K562 (cell line): ENCODE measurements around the gene CDKN2C. TPM values are rescaled to one million over a fixed set of nuclear protein-coding genes. Genes with fewer than 3 reads are reported as not detected.
A peak's percentile ranks its signal among the peaks of the same experiment; 100 is the strongest.

Source experiments
- CBX3 ChIP-seq, 2 experiments: IDR thresholded peaks; 1 replicate in 1 of 2; 2 replicates in 1 of 2; pipeline ENCODE4 v1.6.1; 2012; ENCODE audit warnings: inconsistent platforms in 2 of 2, low read length in 2 of 2, borderline replicate concordance in 1 of 2, control low read depth in 1 of 2
- E2F3 ChIP-seq: fragments of 250-450 bp; sonication (Bioruptor Pico); IDR thresholded peaks from 2 replicates; pipeline ENCODE4 v1.4.0; 2020; ENCODE audit warnings: mild to moderate bottlenecking
- PURB ChIP-seq: sonication (generic); formaldehyde crosslinking; IDR thresholded peaks from 2 replicates; pipeline ENCODE4 v1.9.0; 2021; ENCODE audit warnings: low read depth, mild to moderate bottlenecking, missing genetic modification reagents
- RAD51 ChIP-seq: fragments of 450-650 bp; IDR thresholded peaks from 2 replicates; pipeline ENCODE4 v1.7.1; 2016; ENCODE audit warnings: low read depth, mild to moderate bottlenecking, borderline replicate concordance
- SMARCC2 ChIP-seq: fragments of 450-650 bp; IDR thresholded peaks from 2 replicates; pipeline ENCODE4 v1.6.1; 2017; ENCODE audit warnings: antibody characterized with exemption, moderate library complexity, mild to moderate bottlenecking, low read depth
- polyA plus RNA-seq, 8 experiments: library from polyadenylated mRNA; depleted of rRNA in 4 of 8; stranded (reverse) in 5 of 8; unstranded in 3 of 8; fragments of >200 nt; fragmentation: Nextera tagmentation in 2 of 8; fragmentation: Illumina TruSeq in 1 of 8; extraction: Ambion mirVana in 2 of 8; extraction: Trizol in 1 of 8; gene quantifications; 2 replicates each; pipeline versions ENCODE4 v1.2.1 to v1.2.3, GENCODE V29; 2011 to 2014; ENCODE audit warnings: inconsistent platforms in 1 of 8, missing spikeins in 1 of 8
- total RNA-seq, 7 experiments: library from RNA; depleted of rRNA in 6 of 7; stranded (reverse); fragments of >200 nt in 6 of 7; fragmentation: Illumina TruSeq in 2 of 7; extraction: Trizol in 2 of 7; gene quantifications; 2 replicates each; pipeline versions ENCODE4 v1.2.1 to v1.2.3, GENCODE V29; 2011 to 2021; ENCODE audit warnings: low replicate concordance in 1 of 7
- TF ChIP-seq, protein P1 (sequence below): fragments of 450-650 bp; IDR thresholded peaks from one replicate; pipeline ENCODE4 v1.6.1; 2018; ENCODE audit warnings: mild to moderate bottlenecking, moderate library complexity; ENCODE audit not compliant: partially characterized antibody
- TF ChIP-seq, protein P2 (sequence below): fragments of 450-650 bp; IDR thresholded peaks from 2 replicates; pipeline ENCODE4 v1.6.1; 2016; ENCODE audit warnings: missing biosample characterization, missing genetic modification characterization
- TF ChIP-seq, protein P3 (sequence below): fragments of 450-650 bp; IDR thresholded peaks from 2 replicates; pipeline ENCODE4 v1.6.1; 2016; ENCODE audit warnings: borderline replicate concordance
- TF ChIP-seq, protein P4 (sequence below): fragments of 250-450 bp; sonication (Bioruptor Pico); IDR thresholded peaks from 2 replicates; pipeline ENCODE4 v1.4.0; 2020; ENCODE audit warnings: mild to moderate bottlenecking, moderate library complexity
- TF ChIP-seq, protein P5 (sequence below): sonication (generic); formaldehyde crosslinking; IDR thresholded peaks from 2 replicates; pipeline ENCODE4 v1.8.1; 2023; ENCODE audit warnings: missing genetic modification reagents, mild to moderate bottlenecking, borderline replicate concordance
- TF ChIP-seq, protein P6 (sequence below): sonication (generic); formaldehyde crosslinking; IDR thresholded peaks from 2 replicates; pipeline ENCODE4 v1.8.0; 2022; ENCODE audit warnings: mild to moderate bottlenecking, missing genetic modification reagents

The CDKN2C gene
- total and polyA plus RNA-seq, 9 of the 15 experiments (the other 6 are each of a cell fraction or from before 2014, with no cell fraction given): 11.9 to 74.3 (median 45.9) TPM

DNA sequence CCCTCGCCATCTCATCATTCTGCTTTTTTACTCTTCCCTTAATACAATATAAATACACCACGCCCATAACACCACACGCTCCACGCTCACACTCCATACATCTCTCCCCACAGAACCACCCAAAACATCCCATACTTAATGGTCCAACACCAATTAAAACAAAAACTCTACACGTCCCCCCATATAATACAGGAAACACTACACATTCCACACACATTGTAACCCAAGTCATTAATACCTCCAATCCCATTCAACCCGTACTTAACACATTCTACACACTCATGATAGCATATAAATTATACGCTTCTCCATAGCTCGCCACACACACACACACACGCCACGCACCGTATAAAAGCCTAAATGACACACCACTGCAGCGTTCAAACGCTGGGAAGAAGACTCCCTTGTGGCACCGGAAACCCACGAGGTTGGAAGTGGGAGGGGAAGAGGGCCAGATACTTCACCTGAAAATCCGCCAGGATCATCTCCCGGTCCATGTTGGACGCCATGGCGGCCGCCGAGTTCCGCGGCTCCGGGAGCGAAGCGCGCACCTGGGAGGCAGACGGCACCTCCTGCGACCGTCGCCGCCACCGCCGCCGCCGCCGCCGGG, 10.6 kb upstream of the CDKN2C start (continued):
- TF ChIP-seq E2F3 (CRISPR knock-in tag) (no peak), PURB (CRISPR knock-in tag) (no peak), CBX3 (IDR thresholded peaks at IDR 0.05; ENCODE audit: borderline replicate concordance in 1 of 2, low read length in 2 of 2) (no peak), SMARCC2 (no peak), RAD51 (no peak)
- TF ChIP-seq, protein P1, sequence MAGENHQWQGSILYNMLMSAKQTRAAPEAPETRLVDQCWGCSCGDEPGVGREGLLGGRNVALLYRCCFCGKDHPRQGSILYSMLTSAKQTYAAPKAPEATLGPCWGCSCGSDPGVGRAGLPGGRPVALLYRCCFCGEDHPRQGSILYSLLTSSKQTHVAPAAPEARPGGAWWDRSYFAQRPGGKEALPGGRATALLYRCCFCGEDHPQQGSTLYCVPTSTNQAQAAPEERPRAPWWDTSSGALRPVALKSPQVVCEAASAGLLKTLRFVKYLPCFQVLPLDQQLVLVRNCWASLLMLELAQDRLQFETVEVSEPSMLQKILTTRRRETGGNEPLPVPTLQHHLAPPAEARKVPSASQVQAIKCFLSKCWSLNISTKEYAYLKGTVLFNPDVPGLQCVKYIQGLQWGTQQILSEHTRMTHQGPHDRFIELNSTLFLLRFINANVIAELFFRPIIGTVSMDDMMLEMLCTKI: no peak
- TF ChIP-seq, protein P2, sequence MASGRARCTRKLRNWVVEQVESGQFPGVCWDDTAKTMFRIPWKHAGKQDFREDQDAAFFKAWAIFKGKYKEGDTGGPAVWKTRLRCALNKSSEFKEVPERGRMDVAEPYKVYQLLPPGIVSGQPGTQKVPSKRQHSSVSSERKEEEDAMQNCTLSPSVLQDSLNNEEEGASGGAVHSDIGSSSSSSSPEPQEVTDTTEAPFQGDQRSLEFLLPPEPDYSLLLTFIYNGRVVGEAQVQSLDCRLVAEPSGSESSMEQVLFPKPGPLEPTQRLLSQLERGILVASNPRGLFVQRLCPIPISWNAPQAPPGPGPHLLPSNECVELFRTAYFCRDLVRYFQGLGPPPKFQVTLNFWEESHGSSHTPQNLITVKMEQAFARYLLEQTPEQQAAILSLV (tag): no peak
- TF ChIP-seq, protein P3, sequence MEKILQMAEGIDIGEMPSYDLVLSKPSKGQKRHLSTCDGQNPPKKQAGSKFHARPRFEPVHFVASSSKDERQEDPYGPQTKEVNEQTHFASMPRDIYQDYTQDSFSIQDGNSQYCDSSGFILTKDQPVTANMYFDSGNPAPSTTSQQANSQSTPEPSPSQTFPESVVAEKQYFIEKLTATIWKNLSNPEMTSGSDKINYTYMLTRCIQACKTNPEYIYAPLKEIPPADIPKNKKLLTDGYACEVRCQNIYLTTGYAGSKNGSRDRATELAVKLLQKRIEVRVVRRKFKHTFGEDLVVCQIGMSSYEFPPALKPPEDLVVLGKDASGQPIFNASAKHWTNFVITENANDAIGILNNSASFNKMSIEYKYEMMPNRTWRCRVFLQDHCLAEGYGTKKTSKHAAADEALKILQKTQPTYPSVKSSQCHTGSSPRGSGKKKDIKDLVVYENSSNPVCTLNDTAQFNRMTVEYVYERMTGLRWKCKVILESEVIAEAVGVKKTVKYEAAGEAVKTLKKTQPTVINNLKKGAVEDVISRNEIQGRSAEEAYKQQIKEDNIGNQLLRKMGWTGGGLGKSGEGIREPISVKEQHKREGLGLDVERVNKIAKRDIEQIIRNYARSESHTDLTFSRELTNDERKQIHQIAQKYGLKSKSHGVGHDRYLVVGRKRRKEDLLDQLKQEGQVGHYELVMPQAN: peak; percentile 96
- TF ChIP-seq, protein P4, sequence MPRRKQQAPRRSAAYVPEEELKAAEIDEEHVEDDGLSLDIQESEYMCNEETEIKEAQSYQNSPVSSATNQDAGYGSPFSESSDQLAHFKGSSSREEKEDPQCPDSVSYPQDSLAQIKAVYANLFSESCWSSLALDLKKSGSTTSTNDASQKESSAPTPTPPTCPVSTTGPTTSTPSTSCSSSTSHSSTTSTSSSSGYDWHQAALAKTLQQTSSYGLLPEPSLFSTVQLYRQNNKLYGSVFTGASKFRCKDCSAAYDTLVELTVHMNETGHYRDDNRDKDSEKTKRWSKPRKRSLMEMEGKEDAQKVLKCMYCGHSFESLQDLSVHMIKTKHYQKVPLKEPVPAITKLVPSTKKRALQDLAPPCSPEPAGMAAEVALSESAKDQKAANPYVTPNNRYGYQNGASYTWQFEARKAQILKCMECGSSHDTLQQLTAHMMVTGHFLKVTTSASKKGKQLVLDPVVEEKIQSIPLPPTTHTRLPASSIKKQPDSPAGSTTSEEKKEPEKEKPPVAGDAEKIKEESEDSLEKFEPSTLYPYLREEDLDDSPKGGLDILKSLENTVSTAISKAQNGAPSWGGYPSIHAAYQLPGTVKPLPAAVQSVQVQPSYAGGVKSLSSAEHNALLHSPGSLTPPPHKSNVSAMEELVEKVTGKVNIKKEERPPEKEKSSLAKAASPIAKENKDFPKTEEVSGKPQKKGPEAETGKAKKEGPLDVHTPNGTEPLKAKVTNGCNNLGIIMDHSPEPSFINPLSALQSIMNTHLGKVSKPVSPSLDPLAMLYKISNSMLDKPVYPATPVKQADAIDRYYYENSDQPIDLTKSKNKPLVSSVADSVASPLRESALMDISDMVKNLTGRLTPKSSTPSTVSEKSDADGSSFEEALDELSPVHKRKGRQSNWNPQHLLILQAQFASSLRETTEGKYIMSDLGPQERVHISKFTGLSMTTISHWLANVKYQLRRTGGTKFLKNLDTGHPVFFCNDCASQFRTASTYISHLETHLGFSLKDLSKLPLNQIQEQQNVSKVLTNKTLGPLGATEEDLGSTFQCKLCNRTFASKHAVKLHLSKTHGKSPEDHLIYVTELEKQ (CRISPR knock-in tag): 0 out of 2 replicates have a peak, but pooled peaks have one; percentile 24
- TF ChIP-seq, protein P5, sequence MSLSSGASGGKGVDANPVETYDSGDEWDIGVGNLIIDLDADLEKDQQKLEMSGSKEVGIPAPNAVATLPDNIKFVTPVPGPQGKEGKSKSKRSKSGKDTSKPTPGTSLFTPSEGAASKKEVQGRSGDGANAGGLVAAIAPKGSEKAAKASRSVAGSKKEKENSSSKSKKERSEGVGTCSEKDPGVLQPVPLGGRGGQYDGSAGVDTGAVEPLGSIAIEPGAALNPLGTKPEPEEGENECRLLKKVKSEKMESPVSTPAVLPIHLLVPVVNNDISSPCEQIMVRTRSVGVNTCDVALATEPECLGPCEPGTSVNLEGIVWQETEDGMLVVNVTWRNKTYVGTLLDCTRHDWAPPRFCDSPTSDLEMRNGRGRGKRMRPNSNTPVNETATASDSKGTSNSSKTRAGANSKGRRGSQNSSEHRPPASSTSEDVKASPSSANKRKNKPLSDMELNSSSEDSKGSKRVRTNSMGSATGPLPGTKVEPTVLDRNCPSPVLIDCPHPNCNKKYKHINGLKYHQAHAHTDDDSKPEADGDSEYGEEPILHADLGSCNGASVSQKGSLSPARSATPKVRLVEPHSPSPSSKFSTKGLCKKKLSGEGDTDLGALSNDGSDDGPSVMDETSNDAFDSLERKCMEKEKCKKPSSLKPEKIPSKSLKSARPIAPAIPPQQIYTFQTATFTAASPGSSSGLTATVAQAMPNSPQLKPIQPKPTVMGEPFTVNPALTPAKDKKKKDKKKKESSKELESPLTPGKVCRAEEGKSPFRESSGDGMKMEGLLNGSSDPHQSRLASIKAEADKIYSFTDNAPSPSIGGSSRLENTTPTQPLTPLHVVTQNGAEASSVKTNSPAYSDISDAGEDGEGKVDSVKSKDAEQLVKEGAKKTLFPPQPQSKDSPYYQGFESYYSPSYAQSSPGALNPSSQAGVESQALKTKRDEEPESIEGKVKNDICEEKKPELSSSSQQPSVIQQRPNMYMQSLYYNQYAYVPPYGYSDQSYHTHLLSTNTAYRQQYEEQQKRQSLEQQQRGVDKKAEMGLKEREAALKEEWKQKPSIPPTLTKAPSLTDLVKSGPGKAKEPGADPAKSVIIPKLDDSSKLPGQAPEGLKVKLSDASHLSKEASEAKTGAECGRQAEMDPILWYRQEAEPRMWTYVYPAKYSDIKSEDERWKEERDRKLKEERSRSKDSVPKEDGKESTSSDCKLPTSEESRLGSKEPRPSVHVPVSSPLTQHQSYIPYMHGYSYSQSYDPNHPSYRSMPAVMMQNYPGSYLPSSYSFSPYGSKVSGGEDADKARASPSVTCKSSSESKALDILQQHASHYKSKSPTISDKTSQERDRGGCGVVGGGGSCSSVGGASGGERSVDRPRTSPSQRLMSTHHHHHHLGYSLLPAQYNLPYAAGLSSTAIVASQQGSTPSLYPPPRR (CRISPR knock-in tag): no peak
- TF ChIP-seq, protein P6, sequence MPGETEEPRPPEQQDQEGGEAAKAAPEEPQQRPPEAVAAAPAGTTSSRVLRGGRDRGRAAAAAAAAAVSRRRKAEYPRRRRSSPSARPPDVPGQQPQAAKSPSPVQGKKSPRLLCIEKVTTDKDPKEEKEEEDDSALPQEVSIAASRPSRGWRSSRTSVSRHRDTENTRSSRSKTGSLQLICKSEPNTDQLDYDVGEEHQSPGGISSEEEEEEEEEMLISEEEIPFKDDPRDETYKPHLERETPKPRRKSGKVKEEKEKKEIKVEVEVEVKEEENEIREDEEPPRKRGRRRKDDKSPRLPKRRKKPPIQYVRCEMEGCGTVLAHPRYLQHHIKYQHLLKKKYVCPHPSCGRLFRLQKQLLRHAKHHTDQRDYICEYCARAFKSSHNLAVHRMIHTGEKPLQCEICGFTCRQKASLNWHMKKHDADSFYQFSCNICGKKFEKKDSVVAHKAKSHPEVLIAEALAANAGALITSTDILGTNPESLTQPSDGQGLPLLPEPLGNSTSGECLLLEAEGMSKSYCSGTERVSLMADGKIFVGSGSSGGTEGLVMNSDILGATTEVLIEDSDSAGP (CRISPR knock-in tag): no peak
